OCI-LY7 (cell line): ENCODE data around the gene CNOT6.
"Not testable (repeated sequence)": the region's sequence is repeated elsewhere in the genome, so short reads cannot be mapped to it uniquely, and the experiment has no call there.

ENCODE experiments used
- EZH2phosphoT487 ChIP-seq: fragments of 200-600 bp; sonication (generic); IDR thresholded peaks from 2 replicates; pipeline ENCODE4 v1.6.1; 2018; ENCODE audit warnings: low read depth, borderline replicate concordance, mild to moderate bottlenecking, mixed run types, antibody characterized with exemption, low read length, moderate library complexity, mixed read lengths
- TF ChIP-seq, protein P1 (sequence below): fragments of 200-600 bp; sonication (generic); conservative IDR thresholded peaks from 2 replicates; pipeline ENCODE4 v1.5.1; 2014; ENCODE audit warnings: mild to moderate bottlenecking, antibody characterized with exemption, low read length, moderate library complexity, mixed read lengths

- TF ChIP-seq, protein P1, sequence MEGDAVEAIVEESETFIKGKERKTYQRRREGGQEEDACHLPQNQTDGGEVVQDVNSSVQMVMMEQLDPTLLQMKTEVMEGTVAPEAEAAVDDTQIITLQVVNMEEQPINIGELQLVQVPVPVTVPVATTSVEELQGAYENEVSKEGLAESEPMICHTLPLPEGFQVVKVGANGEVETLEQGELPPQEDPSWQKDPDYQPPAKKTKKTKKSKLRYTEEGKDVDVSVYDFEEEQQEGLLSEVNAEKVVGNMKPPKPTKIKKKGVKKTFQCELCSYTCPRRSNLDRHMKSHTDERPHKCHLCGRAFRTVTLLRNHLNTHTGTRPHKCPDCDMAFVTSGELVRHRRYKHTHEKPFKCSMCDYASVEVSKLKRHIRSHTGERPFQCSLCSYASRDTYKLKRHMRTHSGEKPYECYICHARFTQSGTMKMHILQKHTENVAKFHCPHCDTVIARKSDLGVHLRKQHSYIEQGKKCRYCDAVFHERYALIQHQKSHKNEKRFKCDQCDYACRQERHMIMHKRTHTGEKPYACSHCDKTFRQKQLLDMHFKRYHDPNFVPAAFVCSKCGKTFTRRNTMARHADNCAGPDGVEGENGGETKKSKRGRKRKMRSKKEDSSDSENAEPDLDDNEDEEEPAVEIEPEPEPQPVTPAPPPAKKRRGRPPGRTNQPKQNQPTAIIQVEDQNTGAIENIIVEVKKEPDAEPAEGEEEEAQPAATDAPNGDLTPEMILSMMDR = not testable (repeated sequence)
- TF ChIP-seq EZH2phosphoT487 = not testable (repeated sequence)
These were observed 3.7 kb downstream of the CNOT6 start for GRCh38 chr5:180497865-180498264.
